Iris pigment epithelial cell (primary cell): Measurements from ENCODE around the gene GRB14.

Experiments
- DNase-seq: peaks from one replicate; pipeline ENCODE4 v3.0.0-alpha.2; 2011; ENCODE audit warnings: low read depth

The GRB14 gene

GRCh38 chr2:164613321-164613982 is 7.8 kb downstream of the GRB14 start:
- no peak for DNase-seq

GRCh38 chr2:164609790-164610189 is 11.5 kb downstream of the GRB14 start:
- DNase-seq, result no peak

GRCh38 chr2:164606557-164606956 is 14.7 kb downstream of the GRB14 start:
- DNase-seq, result peak; percentile 23

- no peak for DNase-seq
These were observed 16.0 kb downstream of the GRB14 start for GRCh38 chr2:164605295-164605694.

- DNase-seq, result no peak
These were observed 20.5 kb downstream of the GRB14 start for GRCh38 chr2:164600763-164601162.

GRCh38 chr2:164599954-164600589 is 21.2 kb downstream of the GRB14 start:
- peak; percentile 82 for DNase-seq

GRCh38 chr2:164597983-164598382 is 23.3 kb downstream of the GRB14 start:
- DNase-seq, result no peak

- DNase-seq, result no peak
These were observed 26.3 kb downstream of the GRB14 start for GRCh38 chr2:164595031-164595430.

GRCh38 chr2:164593959-164594358 is 27.3 kb downstream of the GRB14 start:
- no peak for DNase-seq

GRCh38 chr2:164593541-164593940 is 27.7 kb downstream of the GRB14 start:
- no peak for DNase-seq

- peak; percentile 40 for DNase-seq
These were observed 31.8 kb downstream of the GRB14 start for GRCh38 chr2:164589522-164589921.

GRCh38 chr2:164581050-164581449 is 40.2 kb downstream of the GRB14 start:
- DNase-seq, result no peak

- no peak for DNase-seq
These were observed 46.4 kb downstream of the GRB14 start for GRCh38 chr2:164574931-164575330.

- DNase-seq, result no peak
These were observed 50.8 kb downstream of the GRB14 start for GRCh38 chr2:164570475-164570874.

- DNase-seq, result no peak
These were observed 51.9 kb downstream of the GRB14 start for GRCh38 chr2:164569378-164569777.

GRCh38 chr2:164568317-164568716 is 53.0 kb downstream of the GRB14 start:
- DNase-seq, result no peak

- DNase-seq, result no peak
These were observed 53.8 kb downstream of the GRB14 start for GRCh38 chr2:164567335-164567989.

- no peak for DNase-seq
These were observed 55.9 kb downstream of the GRB14 start for GRCh38 chr2:164565359-164565758.

- DNase-seq, result no peak
These were observed 58.6 kb downstream of the GRB14 start for GRCh38 chr2:164562666-164563065.

- no peak for DNase-seq
These were observed 59.3 kb downstream of the GRB14 start for GRCh38 chr2:164561991-164562390.

GRCh38 chr2:164561416-164561815 is 59.9 kb downstream of the GRB14 start:
- no peak for DNase-seq

- no peak for DNase-seq
These were observed 60.4 kb downstream of the GRB14 start for GRCh38 chr2:164560902-164561301.

- DNase-seq, result peak; percentile 32
These were observed 61.0 kb downstream of the GRB14 start for GRCh38 chr2:164560181-164560792.
